SK-N-SH (cell line): ENCODE measurements around the gene CCP110.

Experiments used
- FOSL2 ChIP-seq: IDR thresholded peaks from 2 replicates; pipeline ENCODE4 v1.4.0; 2012; ENCODE audit warnings: low read depth, mild to moderate bottlenecking, moderate library complexity, borderline replicate concordance
- MAX ChIP-seq: IDR thresholded peaks from 2 replicates; pipeline ENCODE4 v1.4.0; 2012; ENCODE audit warnings: low read depth
- NFIC ChIP-seq: IDR thresholded peaks from 2 replicates; pipeline ENCODE4 v1.4.0; 2012; ENCODE audit warnings: borderline replicate concordance
- POLR2AphosphoS5 ChIP-seq: IDR thresholded peaks from 2 replicates; pipeline ENCODE4 v1.6.1; 2012; ENCODE audit warnings: low read depth, low read length
- RCOR1 ChIP-seq: fragments of 150-350 bp; IDR thresholded peaks from 2 replicates; pipeline ENCODE4 v1.6.1; 2017; ENCODE audit warnings: antibody characterized with exemption, low read length
- RFX5 ChIP-seq: IDR thresholded peaks from 2 replicates; pipeline ENCODE4 v1.6.1; 2012; ENCODE audit warnings: mild to moderate bottlenecking, improper control_type of control experiment, low read length
- TAF1 ChIP-seq: IDR thresholded peaks from 2 replicates; pipeline ENCODE4 v1.6.1; 2012; ENCODE audit warnings: low read depth, mild to moderate bottlenecking, low read length, moderate library complexity, borderline replicate concordance
- TCF12 ChIP-seq: IDR thresholded peaks from 2 replicates; pipeline ENCODE4 v1.4.0; 2012
- TF ChIP-seq, protein P1 (sequence below): fragments of 200-600 bp; sonication (generic); IDR thresholded peaks from 2 replicates; pipeline ENCODE4 v1.6.1; 2017; ENCODE audit warnings: antibody characterized with exemption, mild to moderate bottlenecking, moderate library complexity

GRCh38 chr16:19574615-19575014, 50.9 kb downstream of the CCP110 start:
- TF ChIP-seq POLR2AphosphoS5 (no peak), FOSL2 (no peak), RCOR1 (no peak), TAF1 (no peak), NFIC (no peak), RFX5 (no peak), MAX (no peak), TCF12 (no peak)
- TF ChIP-seq, protein P1, sequence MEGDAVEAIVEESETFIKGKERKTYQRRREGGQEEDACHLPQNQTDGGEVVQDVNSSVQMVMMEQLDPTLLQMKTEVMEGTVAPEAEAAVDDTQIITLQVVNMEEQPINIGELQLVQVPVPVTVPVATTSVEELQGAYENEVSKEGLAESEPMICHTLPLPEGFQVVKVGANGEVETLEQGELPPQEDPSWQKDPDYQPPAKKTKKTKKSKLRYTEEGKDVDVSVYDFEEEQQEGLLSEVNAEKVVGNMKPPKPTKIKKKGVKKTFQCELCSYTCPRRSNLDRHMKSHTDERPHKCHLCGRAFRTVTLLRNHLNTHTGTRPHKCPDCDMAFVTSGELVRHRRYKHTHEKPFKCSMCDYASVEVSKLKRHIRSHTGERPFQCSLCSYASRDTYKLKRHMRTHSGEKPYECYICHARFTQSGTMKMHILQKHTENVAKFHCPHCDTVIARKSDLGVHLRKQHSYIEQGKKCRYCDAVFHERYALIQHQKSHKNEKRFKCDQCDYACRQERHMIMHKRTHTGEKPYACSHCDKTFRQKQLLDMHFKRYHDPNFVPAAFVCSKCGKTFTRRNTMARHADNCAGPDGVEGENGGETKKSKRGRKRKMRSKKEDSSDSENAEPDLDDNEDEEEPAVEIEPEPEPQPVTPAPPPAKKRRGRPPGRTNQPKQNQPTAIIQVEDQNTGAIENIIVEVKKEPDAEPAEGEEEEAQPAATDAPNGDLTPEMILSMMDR = no peak
